GM18873 (cell line): ENCODE data around the gene CRYBG3.
"Not testable (repeated sequence)": the region's sequence is repeated elsewhere in the genome, so short reads cannot be mapped to it uniquely, and the experiment has no call there.

Source experiments
- ATAC-seq: cut with Tn5 transposase; IDR thresholded peaks from one replicate; pipeline ENCODE4 v1.9.1; 2021; ENCODE audit warnings: mild to moderate bottlenecking, moderate library complexity, moderate number of reproducible peaks; ENCODE audit not compliant: unreplicated experiment, low FRiP score

CRYBG3 gene

GRCh38 chr3:97892852-97893251, 71.0 kb downstream of the CRYBG3 start:
- ATAC-seq, result no peak

GRCh38 chr3:97895216-97895615, 73.4 kb downstream of the CRYBG3 start:
- ATAC-seq, result peak; percentile 68

GRCh38 chr3:97896129-97896528, 74.3 kb downstream of the CRYBG3 start:
- ATAC-seq, result no peak

GRCh38 chr3:97896547-97896946, 74.7 kb downstream of the CRYBG3 start:
- no peak for ATAC-seq

- no peak for ATAC-seq
Observed at GRCh38 chr3:97899331-97899730, 77.5 kb downstream of the CRYBG3 start.

GRCh38 chr3:97901313-97902248, 79.8 kb downstream of the CRYBG3 start:
- ATAC-seq, result no peak

GRCh38 chr3:97909830-97910229, 88.0 kb downstream of the CRYBG3 start:
- not testable (repeated sequence) for ATAC-seq

GRCh38 chr3:97910236-97910831, 88.5 kb downstream of the CRYBG3 start:
- not testable (repeated sequence) for ATAC-seq

- no peak for ATAC-seq
Observed at GRCh38 chr3:97910931-97911351, 89.1 kb downstream of the CRYBG3 start.

GRCh38 chr3:97911459-97911858, 89.6 kb downstream of the CRYBG3 start:
- ATAC-seq, result no peak

- ATAC-seq, result no peak
Observed at GRCh38 chr3:97914388-97914787, 92.6 kb downstream of the CRYBG3 start.

- no peak for ATAC-seq
Observed at GRCh38 chr3:97916576-97916975, 94.8 kb downstream of the CRYBG3 start.

GRCh38 chr3:97917813-97918536, 96.2 kb downstream of the CRYBG3 start:
- no peak for ATAC-seq

- ATAC-seq, result no peak
Observed at GRCh38 chr3:97927704-97928103, 105.9 kb downstream of the CRYBG3 start.

GRCh38 chr3:97928986-97929385, 107.2 kb downstream of the CRYBG3 start:
- ATAC-seq, result no peak

- ATAC-seq, result no peak
Observed at GRCh38 chr3:97930018-97930417, 108.2 kb downstream of the CRYBG3 start.

- ATAC-seq, result no peak
Observed at GRCh38 chr3:97931218-97931617, 109.4 kb downstream of the CRYBG3 start.

GRCh38 chr3:97932387-97932801, 110.6 kb downstream of the CRYBG3 start:
- ATAC-seq, result no peak

- ATAC-seq, result no peak
Observed at GRCh38 chr3:97934980-97935695, 113.3 kb downstream of the CRYBG3 start.

- no peak for ATAC-seq
Observed at GRCh38 chr3:97935842-97936241, 114.0 kb downstream of the CRYBG3 start.
